Smooth muscle cell (in vitro differentiated cells): ENCODE measurements around the gene HORMAD2. TPM values are rescaled to one million over a fixed set of nuclear protein-coding genes. Genes with fewer than 3 reads are reported as not detected.

Source experiments
- DNase-seq: peaks from one replicate; lab custom pipeline; 2025; ENCODE audit not compliant: unreplicated experiment; lab: John Stamatoyannopoulos, UW
- H2AFZ ChIP-seq: fragments of 200-600 bp; sonication (generic); 2 replicates; pipeline ENCODE4 v1.6.0; 2016; ENCODE audit warnings: antibody characterized with exemption, low read depth, mild to moderate bottlenecking
- H3F3A ChIP-seq: fragments of 200-600 bp; sonication (generic); 2 replicates; pipeline ENCODE4 v1.6.0; 2017; ENCODE audit warnings: antibody characterized with exemption, low read depth
- H3K27ac ChIP-seq: fragments of 200-600 bp; sonication (generic); 2 replicates; pipeline ENCODE4 v1.5.1; 2016; ENCODE audit warnings: low read depth, mild to moderate bottlenecking
- H3K27me3 ChIP-seq: fragments of 200-600 bp; sonication (generic); 2 replicates; pipeline ENCODE4 v1.6.1; 2016; ENCODE audit warnings: low read depth, mild to moderate bottlenecking
- H3K36me3 ChIP-seq: fragments of 200-600 bp; sonication (generic); 2 replicates; pipeline ENCODE4 v1.5.1; 2016; ENCODE audit warnings: low read depth
- H3K4me1 ChIP-seq: fragments of 200-600 bp; sonication (generic); 2 replicates; pipeline ENCODE4 v1.5.1; 2016; ENCODE audit warnings: low read depth
- H3K4me2 ChIP-seq: fragments of 200-600 bp; sonication (generic); 2 replicates; pipeline ENCODE4 v1.6.0; 2016; ENCODE audit warnings: mild to moderate bottlenecking
- H3K4me3 ChIP-seq: fragments of 200-600 bp; sonication (generic); 2 replicates; pipeline ENCODE4 v1.5.1; 2016; ENCODE audit warnings: mild to moderate bottlenecking
- H3K79me2 ChIP-seq: fragments of 200-600 bp; sonication (generic); 2 replicates; pipeline ENCODE4 v1.6.0; 2016; ENCODE audit warnings: low read depth, mild to moderate bottlenecking
- H3K9ac ChIP-seq: fragments of 200-600 bp; sonication (generic); 2 replicates; pipeline ENCODE4 v1.6.0; 2016; ENCODE audit warnings: low read depth
- H3K9me3 ChIP-seq: fragments of 200-600 bp; sonication (generic); replicated peaks from 2 replicates; pipeline ENCODE4 v1.5.1; 2016; ENCODE audit warnings: low read depth
- H4K20me1 ChIP-seq: fragments of 200-600 bp; sonication (generic); 2 replicates; pipeline ENCODE4 v1.6.0; 2016; ENCODE audit warnings: low read depth
- CTCF ChIP-seq: fragments of 200-600 bp; sonication (generic); IDR thresholded peaks from 2 replicates; pipeline ENCODE4 v1.5.1; 2017; ENCODE audit warnings: borderline replicate concordance, mild to moderate bottlenecking, antibody characterized with exemption; ENCODE audit not compliant: insufficient read depth, poor library complexity, severe bottlenecking
- WGBS: methylation state at CpG from one replicate; pipeline ENCODE4 v1.1.7; 2016; ENCODE audit warnings: low lambda C conversion rate; 5-methylcytosine and 5-hydroxymethylcytosine counted together
- polyA plus RNA-seq: library from polyadenylated mRNA; unstranded; fragments of >200 nt; fragmentation: Nextera tagmentation; extraction: Ambion mirVana; gene quantifications from 2 replicates; pipeline ENCODE4 v1.2.1, GENCODE V29; 2016
- total RNA-seq: library from RNA; depleted of rRNA; stranded (reverse); fragments of >200 nt; gene quantifications from 2 replicates; pipeline ENCODE4 v1.2.3, GENCODE V29; 2014

Gene HORMAD2
- total and polyA plus RNA-seq, 2 experiments from 2014 or later: 1.4 TPM; not detected in 1

- Histone ChIP-seq H3K79me2 (no peaks in the 10 kb centered on the region), H3K4me2 (no peak overlapping the region), H2AFZ (no peak overlapping the region), H3K9ac (no peak overlapping the region), H3K4me3 (no peak overlapping the region), H3F3A (peaks cover under 1% of the 10 kb centered on the region), H3K36me3 (no peaks in the 10 kb centered on the region), H3K9me3 (no peaks in the 10 kb centered on the region), H3K27ac (no peak overlapping the region), H3K4me1 (no peaks in the 10 kb centered on the region), H4K20me1 (no peaks in the 10 kb centered on the region), H3K27me3 (no peaks in the 10 kb centered on the region)
- no peak for TF ChIP-seq CTCF
- WGBS: 92% methylated on average over 10 of the region's 10 CpGs
- no peak for DNase-seq
Observed at GRCh38 chr22:30216710-30217109, 136.4 kb downstream of the HORMAD2 start.

- Histone ChIP-seq H3K9ac (no peak overlapping the region), H3K9me3 (no peaks in the 10 kb centered on the region), H3K27me3 (no peaks in the 10 kb centered on the region), H4K20me1 (no peaks in the 10 kb centered on the region), H3K4me1 (no peaks in the 10 kb centered on the region), H3K4me2 (no peak overlapping the region), H3K27ac (no peak overlapping the region), H3K79me2 (no peaks in the 10 kb centered on the region), H3F3A (no peaks in the 10 kb centered on the region), H2AFZ (peak overlapping the region; percentile 36), H3K4me3 (no peak overlapping the region), H3K36me3 (no peaks in the 10 kb centered on the region)
- no peak for DNase-seq
- 83% methylated on average over 23 of the region's 23 CpGs for WGBS
- TF ChIP-seq CTCF: no peak
Observed at GRCh38 chr22:30217698-30218560, 137.7 kb downstream of the HORMAD2 start.

- Histone ChIP-seq H3K27me3 (no peaks in the 10 kb centered on the region), H3K9ac (no peak overlapping the region), H3K4me1 (no peaks in the 10 kb centered on the region), H3K27ac (no peak overlapping the region), H4K20me1 (no peaks in the 10 kb centered on the region), H3K79me2 (no peaks in the 10 kb centered on the region), H2AFZ (no peak overlapping the region), H3K4me3 (no peak overlapping the region), H3K36me3 (no peaks in the 10 kb centered on the region), H3K4me2 (no peak overlapping the region), H3K9me3 (no peaks in the 10 kb centered on the region), H3F3A (peaks cover 7% of the 10 kb centered on the region)
- WGBS: 79% methylated on average over 8 of the region's 8 CpGs
- no peak for DNase-seq
- TF ChIP-seq CTCF: peak; percentile 25
Observed at GRCh38 chr22:30219049-30219654, 138.9 kb downstream of the HORMAD2 start.
